Panc1 (cell line): ENCODE measurements around the gene ZBTB7B. TPM values are rescaled to one million over a fixed set of nuclear protein-coding genes. Genes with fewer than 3 reads are reported as not detected.

Source experiments
- ATAC-seq: fragments of 200-7000 bp; cut with Tn5 transposase; 2 replicates; pipeline ENCODE4 v1.9.1; 2020; ENCODE audit warnings: mild to moderate bottlenecking, moderate library complexity
- BruUV-seq: library from RNA; stranded (reverse); fragments of 400-500 nt; replicated peaks from 2 replicates; lab custom pipeline; 2021; lab: Mats Ljungman, UMichigan
- CTCF ChIA-PET: fragments of 300-600 bp; sonication (Branson Sonifier 250); formaldehyde crosslinking; loops from one replicate; lab custom pipeline; 2022; ENCODE audit warnings: antibody characterized with exemption; lab: Charles Lee
- POLR2A ChIA-PET: fragments of 300-600 bp; sonication (Branson Sonifier 250); formaldehyde crosslinking; loops from one replicate; lab custom pipeline; 2022; ENCODE audit warnings: antibody characterized with exemption; lab: Charles Lee
- DNase-seq: peaks from one replicate; pipeline ENCODE4 v3.0.0-alpha.2; 2010; ENCODE audit warnings: low read depth, low spot score
- H3K27ac ChIP-seq: 2 replicates; pipeline ENCODE4 v1.5.1; 2011; ENCODE audit warnings: mild to moderate bottlenecking, low read length, inconsistent platforms
- H3K27me3 ChIP-seq: fragments of 200-500 bp; sonication (Bioruptor generic); 2 replicates; pipeline ENCODE4 v1.6.0; 2014; ENCODE audit warnings: low read length, inconsistent platforms; ENCODE audit not compliant: control insufficient read depth, insufficient read depth
- H3K36me3 ChIP-seq: fragments of 200-500 bp; sonication (Bioruptor generic); 2 replicates; pipeline ENCODE4 v1.5.1; 2014; ENCODE audit warnings: inconsistent platforms, mild to moderate bottlenecking, low read length, moderate library complexity; ENCODE audit not compliant: control insufficient read depth, insufficient read depth
- H3K4me1 ChIP-seq: 2 replicates; pipeline ENCODE4 v1.5.1; 2011; ENCODE audit warnings: inconsistent platforms, mild to moderate bottlenecking, low read length, moderate library complexity; ENCODE audit not compliant: control insufficient read depth, insufficient read depth
- H3K4me3 ChIP-seq, 2 experiments: 2 replicates each; pipeline ENCODE4 v1.5.1; 2011 to 2012; ENCODE audit warnings: low read depth in 2 of 2, low read length in 2 of 2, mild to moderate bottlenecking in 2 of 2, inconsistent platforms in 1 of 2, moderate library complexity in 1 of 2
- H3K9me3 ChIP-seq: fragments of 200-500 bp; sonication (Bioruptor generic); 2 replicates; pipeline ENCODE4 v1.5.1; 2014; ENCODE audit warnings: low read depth, mild to moderate bottlenecking, inconsistent platforms, low read length, moderate library complexity; ENCODE audit not compliant: control insufficient read depth, insufficient read depth
- CTCF ChIP-seq: fragments of 450-650 bp; IDR thresholded peaks from 2 replicates; pipeline ENCODE4 v1.5.1; 2017; ENCODE audit warnings: mild to moderate bottlenecking
- POLR2AphosphoS5 ChIP-seq: IDR thresholded peaks from 2 replicates; pipeline ENCODE4 v1.6.1; 2012; ENCODE audit warnings: mild to moderate bottlenecking, low read depth, low read length, moderate library complexity
- SIN3A ChIP-seq: IDR thresholded peaks from 2 replicates; pipeline ENCODE4 v1.6.1; 2012; ENCODE audit warnings: low read depth, mild to moderate bottlenecking, low read length, moderate library complexity, borderline replicate concordance; ENCODE audit not compliant: insufficient read depth
- TCF7L2 ChIP-seq: IDR thresholded peaks from 2 replicates; pipeline ENCODE4 v1.6.1; 2011; ENCODE audit warnings: mild to moderate bottlenecking, low read depth, low read length, inconsistent platforms
- in situ Hi-C: cut with HindIII; loops from 2 replicates; pipeline ENCODE4 v1.10.0; 2016; ENCODE audit warnings: low sequenced_read_pairs, low pct_unique_long_range_greater_than_20kb
- intact Hi-C: fragments of 100-400 bp; cut with micrococcal nuclease; formaldehyde crosslinking; loops from one replicate; pipeline ENCODE4 v1.10.0; 2022; ENCODE audit not compliant: unreplicated experiment
- total RNA-seq: library from RNA; stranded (reverse); gene quantifications from one replicate; pipeline ENCODE4 v1.2.1, GENCODE V29; 2021; ENCODE audit not compliant: unreplicated experiment
- TF ChIP-seq, protein P1 (sequence below), 2 experiments: IDR thresholded peaks; 2 replicates each; pipeline ENCODE4 v1.6.1; 2011 to 2012; ENCODE audit warnings: low read depth in 2 of 2, control low read depth in 1 of 2, low read length in 1 of 2, mild to moderate bottlenecking in 1 of 2, moderate library complexity in 1 of 2; ENCODE audit not compliant: insufficient read depth in 1 of 2

The ZBTB7B gene
- total RNA-seq, 1 experiment from 2014 or later = 55.8 TPM

GRCh38 chr1:154978360-154978759 lies 24.2 kb upstream of the ZBTB7B start:
- DNase-seq (no peak), ATAC-seq (no peak)
- peaks cover 13% of the 10 kb centered on the region for H3K36me3 ChIP-seq
- H3K4me3 ChIP-seq = no peak overlapping the region
- H3K4me1 ChIP-seq = peaks cover 29% of the 10 kb centered on the region
- POLR2A ChIA-PET = no interaction called here
- intact Hi-C loops = no loop called here
- no peaks in the 10 kb centered on the region for H3K9me3 ChIP-seq
- H3K27me3 ChIP-seq = no peaks in the 10 kb centered on the region
- H3K27ac ChIP-seq = peak overlapping the region; percentile 37; the same call in 1 of the 2 replicates
- no TSS peak for BruUV-seq
- CTCF ChIA-PET = no interaction called here
- in situ Hi-C loops = no loop called here
- TF ChIP-seq SIN3A (no peak), CTCF (no peak), POLR2AphosphoS5 (no peak), TCF7L2 (no peak)
- TF ChIP-seq, protein P1, sequence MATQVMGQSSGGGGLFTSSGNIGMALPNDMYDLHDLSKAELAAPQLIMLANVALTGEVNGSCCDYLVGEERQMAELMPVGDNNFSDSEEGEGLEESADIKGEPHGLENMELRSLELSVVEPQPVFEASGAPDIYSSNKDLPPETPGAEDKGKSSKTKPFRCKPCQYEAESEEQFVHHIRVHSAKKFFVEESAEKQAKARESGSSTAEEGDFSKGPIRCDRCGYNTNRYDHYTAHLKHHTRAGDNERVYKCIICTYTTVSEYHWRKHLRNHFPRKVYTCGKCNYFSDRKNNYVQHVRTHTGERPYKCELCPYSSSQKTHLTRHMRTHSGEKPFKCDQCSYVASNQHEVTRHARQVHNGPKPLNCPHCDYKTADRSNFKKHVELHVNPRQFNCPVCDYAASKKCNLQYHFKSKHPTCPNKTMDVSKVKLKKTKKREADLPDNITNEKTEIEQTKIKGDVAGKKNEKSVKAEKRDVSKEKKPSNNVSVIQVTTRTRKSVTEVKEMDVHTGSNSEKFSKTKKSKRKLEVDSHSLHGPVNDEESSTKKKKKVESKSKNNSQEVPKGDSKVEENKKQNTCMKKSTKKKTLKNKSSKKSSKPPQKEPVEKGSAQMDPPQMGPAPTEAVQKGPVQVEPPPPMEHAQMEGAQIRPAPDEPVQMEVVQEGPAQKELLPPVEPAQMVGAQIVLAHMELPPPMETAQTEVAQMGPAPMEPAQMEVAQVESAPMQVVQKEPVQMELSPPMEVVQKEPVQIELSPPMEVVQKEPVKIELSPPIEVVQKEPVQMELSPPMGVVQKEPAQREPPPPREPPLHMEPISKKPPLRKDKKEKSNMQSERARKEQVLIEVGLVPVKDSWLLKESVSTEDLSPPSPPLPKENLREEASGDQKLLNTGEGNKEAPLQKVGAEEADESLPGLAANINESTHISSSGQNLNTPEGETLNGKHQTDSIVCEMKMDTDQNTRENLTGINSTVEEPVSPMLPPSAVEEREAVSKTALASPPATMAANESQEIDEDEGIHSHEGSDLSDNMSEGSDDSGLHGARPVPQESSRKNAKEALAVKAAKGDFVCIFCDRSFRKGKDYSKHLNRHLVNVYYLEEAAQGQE (IDR thresholded peaks at IDR 0.05; ENCODE audit: insufficient read depth in 1 of 2, low read depth in 2 of 2, low read length in 1 of 2) = no peak

DNA sequence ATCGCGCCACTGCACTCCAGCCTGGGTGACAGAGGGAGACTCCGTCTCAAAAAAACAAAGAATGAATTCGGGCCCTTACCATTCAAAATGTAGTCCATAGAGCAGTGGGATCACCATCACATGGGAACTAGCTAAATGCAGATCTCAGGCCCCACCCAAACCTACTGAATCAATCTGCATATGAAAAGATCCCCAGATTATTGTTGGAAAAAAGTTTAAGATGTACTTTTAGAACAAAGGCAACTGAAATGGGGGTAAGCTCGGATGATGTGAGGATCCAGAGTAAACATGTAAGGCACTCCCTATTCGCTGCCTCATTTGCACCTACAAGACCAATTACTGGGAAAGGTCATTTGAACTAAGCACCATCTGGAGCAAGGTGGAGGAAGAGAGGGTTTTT lies 20.3 kb upstream of the ZBTB7B start:
- TF ChIP-seq SIN3A (no peak), TCF7L2 (no peak), CTCF (no peak), POLR2AphosphoS5 (no peak)
- TF ChIP-seq, protein P1 (IDR thresholded peaks at IDR 0.05; ENCODE audit: insufficient read depth in 1 of 2, low read depth in 2 of 2, low read length in 1 of 2) = no peak
- intact Hi-C loops = no loop called here
- Histone ChIP-seq H3K4me3 (peak overlapping the region; percentile 55 to 56), H3K9me3 (no peaks in the 10 kb centered on the region), H3K36me3 (peaks cover 13% of the 10 kb centered on the region), H3K27ac (peak overlapping the region; percentile 94), H3K4me1 (peaks cover 16% of the 10 kb centered on the region), H3K27me3 (no peaks in the 10 kb centered on the region)
- BruUV-seq = no TSS peak
- CTCF ChIA-PET = interaction anchor here (0.7 kb wide), 1 partner anchor 108 kb away, joined by 4 read pairs; no protein-coding TSS in a partner anchor
- in situ Hi-C loops = no loop called here
- no peak for DNase-seq
- no peak for ATAC-seq
- POLR2A ChIA-PET = interaction anchor here (1.0 to 1.7 kb wide), 2 partner anchors 9 to 18 kb away, joined by 6 to 10 read pairs; no protein-coding TSS in a partner anchor
